Ammon's horn (tissue), 1 donor: ENCODE measurements around the gene HPCAL4.

Experiments
- DNase-seq: peaks from one replicate; pipeline ENCODE4 v3.0.0-alpha.2; 2016; ENCODE audit warnings: low spot score

The HPCAL4 gene

GRCh38 chr1:39676948-39677548 lies 14.2 kb downstream of the HPCAL4 start:
- no peak for DNase-seq

GRCh38 chr1:39675220-39675619 lies 16.0 kb downstream of the HPCAL4 start:
- no peak for DNase-seq

GRCh38 chr1:39673215-39673614 lies 18.0 kb downstream of the HPCAL4 start:
- no peak for DNase-seq

GRCh38 chr1:39672551-39672947 lies 18.7 kb downstream of the HPCAL4 start:
- DNase-seq: no peak

- peak; percentile 43 for DNase-seq
Measured at GRCh38 chr1:39671793-39672550, 19.3 kb downstream of the HPCAL4 start, which contains the start of gene NT5C1A. NT5C1A (minus strand) TSS chr1:39672107; CDS start chr1:39672038, 69 bp downstream.

- no peak for DNase-seq
Measured at GRCh38 chr1:39671433-39671792, 19.8 kb downstream of the HPCAL4 start.

- DNase-seq: no peak
Measured at GRCh38 chr1:39670689-39671088, 20.5 kb downstream of the HPCAL4 start.

- no peak for DNase-seq
Measured at GRCh38 chr1:39668894-39669293, 22.3 kb downstream of the HPCAL4 start.

- DNase-seq: no peak
Measured at GRCh38 chr1:39668111-39668510, 23.1 kb downstream of the HPCAL4 start.

GRCh38 chr1:39666772-39667171 lies 24.5 kb downstream of the HPCAL4 start:
- DNase-seq: no peak

- DNase-seq: no peak
Measured at GRCh38 chr1:39663559-39663958, 27.7 kb downstream of the HPCAL4 start.

- no peak for DNase-seq
Measured at GRCh38 chr1:39662861-39663260, 28.4 kb downstream of the HPCAL4 start.

- no peak for DNase-seq
Measured at GRCh38 chr1:39659538-39659937, 31.7 kb downstream of the HPCAL4 start.

- no peak for DNase-seq
Measured at GRCh38 chr1:39659110-39659509, 32.1 kb downstream of the HPCAL4 start.

- DNase-seq: peak; percentile 64
Measured at GRCh38 chr1:39657923-39658485, 33.2 kb downstream of the HPCAL4 start.

GRCh38 chr1:39657402-39657801 lies 33.8 kb downstream of the HPCAL4 start:
- peak; percentile 42 for DNase-seq

- no peak for DNase-seq
Measured at GRCh38 chr1:39656391-39656790, 34.8 kb downstream of the HPCAL4 start.

- peak; percentile 53 for DNase-seq
Measured at GRCh38 chr1:39655578-39656268, 35.5 kb downstream of the HPCAL4 start.

GRCh38 chr1:39654291-39654690 lies 36.9 kb downstream of the HPCAL4 start:
- DNase-seq: no peak

GRCh38 chr1:39653546-39654031 lies 37.6 kb downstream of the HPCAL4 start:
- DNase-seq: peak; percentile 90

GRCh38 chr1:39652554-39652953 lies 38.7 kb downstream of the HPCAL4 start:
- DNase-seq: no peak

GRCh38 chr1:39652105-39652504 lies 39.1 kb downstream of the HPCAL4 start:
- DNase-seq: no peak

- no peak for DNase-seq
Measured at GRCh38 chr1:39650431-39650830, 40.8 kb downstream of the HPCAL4 start.
